A549 (cell line): ENCODE results near the gene LMAN1L.

ENCODE experiments used
- CHD2 ChIP-seq: fragments of 150-350 bp; IDR thresholded peaks from 2 replicates; pipeline ENCODE4 v1.6.1; 2014; ENCODE audit warnings: low read length; ENCODE audit not compliant: partially characterized antibody
- POLR2A ChIP-seq: IDR thresholded peaks from 2 replicates; pipeline ENCODE4 v1.6.1; 2012; ENCODE audit warnings: mild to moderate bottlenecking, low read length
- SMC3 ChIP-seq: fragments of >200 bp; sonication (Bioruptor Twin); formaldehyde crosslinking; IDR thresholded peaks from 3 replicates; pipeline ENCODE4 v1.6.1; 2018; ENCODE audit warnings: inconsistent platforms

- TF ChIP-seq POLR2A (no peak), CHD2 (no peak), SMC3 (no peak)
These were observed 44.4 kb upstream of the LMAN1L start for GRCh38 chr15:74768099-74768770.
